Daoy (cell line): ENCODE measurements around the gene ZNF607. TPM values are rescaled to one million over a fixed set of nuclear protein-coding genes. Genes with fewer than 3 reads are reported as not detected.
A peak's percentile ranks its signal among the peaks of the same experiment; 100 is the strongest.
"Not testable (repeated sequence)": the region's sequence is repeated elsewhere in the genome, so short reads cannot be mapped to it uniquely, and the experiment has no call there.

ENCODE experiments used
- DNase-seq: peaks from one replicate; pipeline ENCODE4 v3.0.0-alpha.2; 2015; ENCODE audit warnings: low read depth
- total RNA-seq: library from RNA; depleted of rRNA; stranded (reverse); fragments of >200 nt; shearing (Covaris generic); gene quantifications from 2 replicates; pipeline ENCODE4 v1.2.3, GENCODE V29; 2014; rRNA removed

ZNF607 gene
- total RNA-seq, result 1.6 and 2.2 TPM in 2 replicates

GRCh38 chr19:37719111-37719926, at the start of gene ZNF607:
Gene ZNF607, minus strand, starts transcription at chr19:37719761. Its CDS starts 8,143 bp downstream, at chr19:37711618.
- peak; percentile 85 for DNase-seq

- DNase-seq, result no peak
Measured at GRCh38 chr19:37763488-37763887, 43.9 kb upstream of the ZNF607 start.

- not testable (repeated sequence) for DNase-seq
Measured at GRCh38 chr19:37757683-37758082, 38.1 kb upstream of the ZNF607 start.

- DNase-seq, result no peak
Measured at GRCh38 chr19:37738371-37738770, 18.8 kb upstream of the ZNF607 start.

- no peak for DNase-seq
Measured at GRCh38 chr19:37725181-37725580, 5.6 kb upstream of the ZNF607 start.

GRCh38 chr19:37719927-37720265, 335 bp upstream of the ZNF607 start:
- DNase-seq, result no peak

- DNase-seq, result no peak
Measured at GRCh38 chr19:37718304-37718703, 1.3 kb downstream of the ZNF607 start.

GRCh38 chr19:37716140-37716539, 3.4 kb downstream of the ZNF607 start:
- DNase-seq, result no peak

GRCh38 chr19:37706052-37706605, 13.4 kb downstream of the ZNF607 start:
- DNase-seq, result no peak

GRCh38 chr19:37699057-37699456, 20.5 kb downstream of the ZNF607 start:
- DNase-seq, result no peak

- DNase-seq, result no peak
Measured at GRCh38 chr19:37698216-37698615, 21.3 kb downstream of the ZNF607 start.

GRCh38 chr19:37695144-37695899, 24.2 kb downstream of the ZNF607 start:
- no peak for DNase-seq

GRCh38 chr19:37692956-37693620, 26.5 kb downstream of the ZNF607 start:
- DNase-seq, result no peak

- peak; percentile 87 for DNase-seq
Measured at GRCh38 chr19:37691881-37692504, 27.6 kb downstream of the ZNF607 start.

- no peak for DNase-seq
Measured at GRCh38 chr19:37683520-37683919, 36.0 kb downstream of the ZNF607 start.

GRCh38 chr19:37669450-37669914, 50.1 kb downstream of the ZNF607 start:
- DNase-seq, result no peak

- not testable (repeated sequence) for DNase-seq
Measured at GRCh38 chr19:37657157-37657556, 62.4 kb downstream of the ZNF607 start.

GRCh38 chr19:37655689-37656371, 63.7 kb downstream of the ZNF607 start:
- DNase-seq, result peak; percentile 88

GRCh38 chr19:37655301-37655688, 64.3 kb downstream of the ZNF607 start, which contains the start of gene ZFP30:
Gene ZFP30, minus strand, starts transcription at chr19:37655465. Its CDS starts 7,643 bp downstream, at chr19:37647822.
- peak; percentile 80 for DNase-seq

- DNase-seq, result peak; percentile 41
Measured at GRCh38 chr19:37654629-37655300, 64.8 kb downstream of the ZNF607 start.
